Measurements from ENCODE around the gene ZNF845.
A peak's percentile ranks its signal among the peaks of the same experiment; 100 is the strongest.
"Not testable (repeated sequence)": the region's sequence is repeated elsewhere in the genome, so short reads cannot be mapped to it uniquely, and the experiment has no call there.

The ZNF845 gene

DNA sequence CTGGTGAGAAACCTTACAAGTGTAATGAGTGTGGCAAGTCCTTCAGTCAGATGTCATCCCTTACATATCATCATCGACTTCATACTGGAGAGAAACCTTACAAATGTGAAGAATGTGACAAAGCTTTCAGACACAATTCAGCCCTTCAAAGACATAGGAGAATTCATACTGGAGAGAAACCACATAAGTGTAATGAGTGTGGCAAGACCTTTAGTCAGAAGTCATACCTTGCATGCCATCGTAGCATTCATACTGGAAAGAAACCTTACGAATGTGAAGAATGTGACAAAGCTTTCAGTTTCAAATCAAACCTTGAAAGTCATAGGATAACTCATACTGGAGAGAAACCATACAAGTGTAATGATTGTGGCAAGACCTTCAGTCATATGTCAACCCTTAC is 47.8 kb downstream of the ZNF845 start:
- no peak for DNase-seq (ENCODE audit: low spot score)

DNA sequence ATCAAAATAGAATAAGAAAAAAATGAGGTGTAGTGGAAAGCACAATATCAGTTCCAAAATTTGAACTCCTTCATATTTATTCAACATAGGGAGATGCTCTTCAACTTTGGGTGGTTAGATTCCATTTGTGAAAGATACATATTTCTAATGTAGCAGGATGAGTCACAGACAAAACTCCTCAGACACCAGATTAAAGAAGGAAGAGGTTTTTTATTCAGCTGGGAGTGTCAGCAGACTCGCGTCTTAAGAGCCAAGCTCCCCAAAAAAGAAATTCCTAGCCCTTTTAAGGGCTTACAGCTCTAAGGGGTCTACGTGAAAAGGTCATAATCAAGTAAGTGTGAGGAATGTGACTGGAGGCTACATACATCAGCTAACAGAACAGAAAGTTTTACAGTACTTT is 54.6 kb downstream of the ZNF845 start:
- DNase-seq (ENCODE audit: low spot score) = no peak

DNA sequence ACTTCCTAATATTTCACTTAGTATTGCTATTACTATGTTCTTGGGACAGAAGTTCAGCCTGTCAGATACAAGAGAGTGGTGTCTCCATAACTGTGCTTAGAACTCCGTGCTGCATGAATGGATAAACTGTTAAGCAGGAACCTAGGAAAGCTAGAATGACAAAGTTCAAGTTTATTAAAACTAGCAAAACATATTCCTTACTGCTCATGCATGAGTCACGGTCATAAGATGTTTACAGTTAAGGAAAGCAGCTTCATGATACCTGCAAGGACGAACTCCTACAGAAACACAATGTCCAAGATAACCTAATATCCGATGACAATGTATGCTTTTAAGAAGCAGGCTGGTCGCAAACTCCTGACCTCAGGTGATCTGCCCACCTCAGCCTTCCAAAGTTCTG is 55.4 kb downstream of the ZNF845 start:
- DNase-seq (ENCODE audit: low spot score) = no peak

DNA sequence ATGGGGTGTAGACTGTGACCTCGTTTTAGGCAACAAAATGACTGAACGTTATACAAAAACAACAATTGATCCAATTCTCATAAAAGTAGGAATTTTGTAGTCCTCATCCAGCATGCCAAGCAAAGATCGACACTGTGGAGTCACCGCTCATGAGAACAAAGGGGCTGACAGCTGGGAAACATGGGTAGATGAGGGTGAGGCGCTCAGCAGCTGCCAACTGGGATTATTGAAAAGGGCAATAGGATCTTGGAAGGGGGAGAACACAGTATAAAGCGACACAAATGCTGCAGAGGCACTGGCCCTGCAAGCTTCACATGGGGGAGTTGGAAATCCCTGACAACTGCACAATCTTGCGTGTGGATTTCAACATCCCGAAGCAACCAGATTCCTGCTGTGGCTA is 56.0 kb downstream of the ZNF845 start:
- DNase-seq (ENCODE audit: low spot score) = no peak

DNA sequence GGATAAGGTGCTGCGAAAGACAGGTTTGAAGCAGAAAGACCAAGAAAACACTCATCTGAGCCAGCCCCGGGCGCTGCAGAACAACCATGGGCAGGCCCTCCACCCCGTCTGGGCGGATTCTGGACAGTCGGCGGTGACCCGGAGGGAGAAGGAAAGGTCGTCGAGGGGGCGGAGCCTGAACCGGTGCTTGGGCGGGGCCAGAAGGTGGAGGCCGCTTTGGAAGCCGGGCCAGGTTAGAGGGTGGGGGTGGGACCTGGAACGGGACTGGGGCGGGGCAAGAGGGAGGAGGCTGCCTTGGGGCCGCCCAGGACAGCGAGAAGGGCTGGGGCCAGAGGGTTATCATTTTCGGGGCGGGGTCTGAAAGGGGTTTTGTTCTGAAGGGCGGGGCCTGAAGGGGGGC is 56.4 kb downstream of the ZNF845 start:
- DNase-seq (ENCODE audit: low spot score) = peak; percentile 4

DNA sequence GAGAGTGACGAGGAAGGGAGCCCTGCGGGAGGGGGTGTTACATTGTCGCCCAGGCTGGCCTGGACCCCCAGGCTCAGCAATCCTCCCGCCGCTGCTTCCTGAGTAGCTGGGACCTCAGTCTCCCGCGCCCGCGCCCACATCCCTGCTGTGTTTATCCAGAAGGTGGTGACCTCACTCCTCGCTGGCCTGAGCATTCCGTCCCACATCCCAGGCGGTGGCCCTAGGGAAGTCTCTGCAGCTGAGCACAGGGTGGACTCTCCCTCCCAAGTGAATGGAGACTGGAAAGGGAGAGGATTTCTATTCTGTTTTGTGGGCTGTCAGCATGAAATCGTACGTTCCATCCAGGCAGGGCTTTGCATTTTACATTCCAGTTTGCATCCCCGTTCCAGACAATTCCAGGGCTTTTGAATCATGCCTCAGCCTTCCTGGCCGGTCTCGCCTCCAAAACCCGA is 61.0 kb downstream of the ZNF845 start:
- DNase-seq (ENCODE audit: low spot score) = peak; percentile 56

DNA sequence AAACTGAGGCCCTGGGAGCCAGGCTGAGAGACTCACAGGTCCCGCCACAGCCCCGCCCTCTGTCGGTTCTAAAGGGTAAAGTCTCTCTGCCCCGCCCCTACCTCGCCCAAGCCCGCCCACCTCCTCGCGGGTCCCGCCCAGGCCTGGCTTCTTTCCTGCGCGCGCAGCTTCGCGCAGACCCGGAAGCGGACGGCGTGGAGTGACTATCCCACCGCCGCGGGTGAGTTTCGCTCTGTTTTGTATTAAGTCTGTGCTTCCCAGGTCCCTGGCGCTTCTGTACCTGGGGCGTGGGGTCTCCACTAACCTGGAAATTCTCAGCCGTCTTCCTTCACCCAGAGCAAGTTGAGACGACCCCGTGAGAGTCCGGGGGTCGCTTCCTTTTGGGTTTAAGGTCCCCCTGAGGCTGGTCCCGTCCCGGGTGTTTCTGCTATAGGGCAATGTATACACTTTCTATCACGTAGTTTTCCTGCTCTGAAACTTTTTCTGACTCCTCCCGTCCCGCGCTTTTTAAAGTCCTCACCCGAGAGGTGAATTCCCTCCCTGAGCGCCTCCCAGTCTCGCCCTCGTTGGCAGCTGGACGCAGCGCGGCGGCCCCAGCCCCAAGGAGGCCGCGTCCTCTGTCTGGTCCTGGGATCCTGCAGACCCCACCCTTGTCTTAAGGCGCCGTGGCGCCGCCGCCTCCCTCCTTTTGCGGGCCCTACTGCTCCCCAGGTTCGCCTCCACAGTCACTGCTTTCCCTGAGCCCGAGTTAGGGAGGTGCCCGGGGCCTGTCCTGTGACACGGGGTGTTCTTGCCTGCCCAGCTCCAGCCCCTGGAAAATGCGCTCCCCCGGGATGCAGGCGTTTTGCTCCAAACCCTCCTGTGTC is 61.7 kb downstream of the ZNF845 start, which contains the start of gene ZNF765:
ZNF765 (plus strand) TSS at position 176 of the 866 bp plus-strand sequence. CDS start 2,867 bp downstream, outside the sequence.
- DNase-seq (ENCODE audit: low spot score) = peak; percentile 98

DNA sequence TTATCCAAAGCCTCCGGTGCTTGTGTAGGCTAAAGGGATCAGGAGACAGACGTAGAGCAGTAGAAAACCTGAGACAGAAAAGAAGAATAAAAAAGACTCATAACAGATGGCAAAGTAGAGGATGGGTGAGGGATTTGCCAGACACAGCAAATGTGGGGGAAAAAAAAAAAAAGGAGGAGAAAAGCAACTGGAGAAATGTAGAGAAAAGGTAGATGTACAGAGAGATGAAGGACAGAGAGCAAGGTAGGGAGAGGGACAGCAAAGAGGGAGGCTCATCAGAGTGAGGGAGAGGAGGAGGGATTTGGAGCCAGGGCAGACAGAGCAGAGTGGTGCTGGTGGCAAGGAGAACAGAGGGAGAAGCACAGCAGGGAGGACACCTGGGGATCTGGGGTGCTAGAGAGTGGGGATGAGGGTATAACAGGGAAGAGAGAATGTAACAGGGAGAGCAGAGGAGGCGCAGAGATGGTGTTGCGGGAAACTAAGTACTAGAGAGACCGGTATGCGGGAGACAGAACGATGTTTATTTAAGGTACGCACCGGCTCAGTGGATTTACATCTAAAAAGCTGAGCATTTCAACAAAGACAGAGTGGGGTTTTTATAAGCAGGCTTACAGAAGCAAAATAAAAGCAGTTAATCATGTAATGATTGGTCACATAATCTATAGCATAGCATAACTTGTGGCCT is 62.4 kb downstream of the ZNF845 start:
- DNase-seq (ENCODE audit: low spot score) = not testable (repeated sequence)

DNA sequence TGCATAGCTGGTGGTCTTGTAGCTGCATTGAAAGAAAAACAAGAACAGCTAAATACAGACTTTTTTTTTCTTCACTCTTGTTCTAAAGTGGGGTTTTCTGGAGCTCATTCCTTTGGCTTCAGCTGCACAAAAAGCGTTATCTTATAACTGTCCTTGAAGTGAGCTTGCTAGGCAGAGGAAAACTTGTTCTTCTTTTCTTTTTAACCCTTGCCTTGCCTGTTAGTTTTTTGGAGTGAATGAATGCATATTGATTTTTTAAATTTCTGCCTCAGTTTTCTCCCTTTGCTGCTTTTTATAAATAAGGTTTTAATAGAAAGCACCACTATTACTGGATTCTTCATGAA is 62.9 kb downstream of the ZNF845 start:
- no peak for DNase-seq (ENCODE audit: low spot score)

DNA sequence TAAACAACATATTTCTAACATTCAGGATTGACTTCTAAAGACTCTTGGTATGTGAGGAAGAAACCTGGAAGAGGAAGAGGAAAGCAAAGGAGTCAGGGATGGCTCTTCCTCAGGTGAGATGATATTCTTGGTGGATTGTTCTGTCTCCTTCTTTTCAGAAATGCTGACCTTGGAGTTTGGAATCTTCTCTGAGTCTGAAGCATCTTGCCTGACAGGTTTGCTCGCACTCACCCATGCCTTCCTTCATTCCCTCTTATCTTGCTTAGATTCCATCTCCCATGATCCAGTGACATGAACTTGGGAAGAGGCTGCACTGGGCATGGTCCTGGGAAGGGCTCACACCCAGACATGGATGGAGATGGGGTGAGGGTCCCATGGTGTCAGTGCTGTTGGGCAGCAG is 64.4 kb downstream of the ZNF845 start:
- not testable (repeated sequence) for DNase-seq (ENCODE audit: low spot score)

All from AG20443 (cell line).